Measurements from ENCODE around the gene MUC20.

DNA sequence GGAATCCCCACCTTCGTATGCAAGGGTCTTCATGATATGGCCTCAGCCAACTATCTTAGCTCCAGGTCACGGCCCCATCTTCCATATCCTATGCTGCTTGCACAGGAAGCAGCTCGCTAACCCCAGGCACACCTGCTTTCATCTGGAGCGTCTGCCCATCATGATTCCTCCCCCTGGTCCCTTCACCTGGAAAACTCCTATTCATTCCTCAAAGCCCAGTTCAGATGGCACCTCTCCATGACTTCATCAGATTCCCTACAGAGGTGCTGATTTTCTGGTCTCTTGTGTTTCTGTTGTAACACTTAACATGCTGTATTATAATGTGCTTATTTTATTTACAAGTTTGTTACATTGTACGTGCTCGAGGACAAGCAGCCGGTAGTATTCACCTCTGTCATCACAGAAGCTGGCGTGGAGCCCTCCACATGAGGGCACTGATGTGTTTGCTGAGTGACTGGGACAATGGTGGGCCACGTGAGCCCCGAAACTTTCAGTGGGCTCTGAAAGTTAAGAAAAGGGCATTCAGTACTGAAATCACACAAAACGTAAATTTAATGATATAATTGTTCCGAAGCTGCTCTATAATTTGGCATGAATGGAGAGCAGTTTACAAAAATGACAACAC lies 16.2 kb downstream of the MUC20 start:
- TF ChIP-seq, protein P1, sequence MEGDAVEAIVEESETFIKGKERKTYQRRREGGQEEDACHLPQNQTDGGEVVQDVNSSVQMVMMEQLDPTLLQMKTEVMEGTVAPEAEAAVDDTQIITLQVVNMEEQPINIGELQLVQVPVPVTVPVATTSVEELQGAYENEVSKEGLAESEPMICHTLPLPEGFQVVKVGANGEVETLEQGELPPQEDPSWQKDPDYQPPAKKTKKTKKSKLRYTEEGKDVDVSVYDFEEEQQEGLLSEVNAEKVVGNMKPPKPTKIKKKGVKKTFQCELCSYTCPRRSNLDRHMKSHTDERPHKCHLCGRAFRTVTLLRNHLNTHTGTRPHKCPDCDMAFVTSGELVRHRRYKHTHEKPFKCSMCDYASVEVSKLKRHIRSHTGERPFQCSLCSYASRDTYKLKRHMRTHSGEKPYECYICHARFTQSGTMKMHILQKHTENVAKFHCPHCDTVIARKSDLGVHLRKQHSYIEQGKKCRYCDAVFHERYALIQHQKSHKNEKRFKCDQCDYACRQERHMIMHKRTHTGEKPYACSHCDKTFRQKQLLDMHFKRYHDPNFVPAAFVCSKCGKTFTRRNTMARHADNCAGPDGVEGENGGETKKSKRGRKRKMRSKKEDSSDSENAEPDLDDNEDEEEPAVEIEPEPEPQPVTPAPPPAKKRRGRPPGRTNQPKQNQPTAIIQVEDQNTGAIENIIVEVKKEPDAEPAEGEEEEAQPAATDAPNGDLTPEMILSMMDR (optimal IDR thresholded peaks at IDR 0.05 in 1 of 3, IDR thresholded peaks at IDR 0.05 in 1 of 3, conservative IDR thresholded peaks at IDR 0.05 in 1 of 3; ENCODE audit: extremely low read depth in 1 of 3, insufficient read depth in 2 of 3, low read length in 3 of 3): no peak
- TF ChIP-seq EZH2 (IDR thresholded peaks at IDR 0.05; ENCODE audit: low read length): no peak

Measured in keratinocyte (primary cell).